GM18861 (cell line): Measurements from ENCODE around the gene DDX54.
"Not testable (repeated sequence)": the region's sequence is repeated elsewhere in the genome, so short reads cannot be mapped to it uniquely, and the experiment has no call there.

Experiments
- ATAC-seq: cut with Tn5 transposase; IDR thresholded peaks from one replicate; pipeline ENCODE4 v1.9.1; 2021; ENCODE audit not compliant: unreplicated experiment

Gene DDX54

DNA sequence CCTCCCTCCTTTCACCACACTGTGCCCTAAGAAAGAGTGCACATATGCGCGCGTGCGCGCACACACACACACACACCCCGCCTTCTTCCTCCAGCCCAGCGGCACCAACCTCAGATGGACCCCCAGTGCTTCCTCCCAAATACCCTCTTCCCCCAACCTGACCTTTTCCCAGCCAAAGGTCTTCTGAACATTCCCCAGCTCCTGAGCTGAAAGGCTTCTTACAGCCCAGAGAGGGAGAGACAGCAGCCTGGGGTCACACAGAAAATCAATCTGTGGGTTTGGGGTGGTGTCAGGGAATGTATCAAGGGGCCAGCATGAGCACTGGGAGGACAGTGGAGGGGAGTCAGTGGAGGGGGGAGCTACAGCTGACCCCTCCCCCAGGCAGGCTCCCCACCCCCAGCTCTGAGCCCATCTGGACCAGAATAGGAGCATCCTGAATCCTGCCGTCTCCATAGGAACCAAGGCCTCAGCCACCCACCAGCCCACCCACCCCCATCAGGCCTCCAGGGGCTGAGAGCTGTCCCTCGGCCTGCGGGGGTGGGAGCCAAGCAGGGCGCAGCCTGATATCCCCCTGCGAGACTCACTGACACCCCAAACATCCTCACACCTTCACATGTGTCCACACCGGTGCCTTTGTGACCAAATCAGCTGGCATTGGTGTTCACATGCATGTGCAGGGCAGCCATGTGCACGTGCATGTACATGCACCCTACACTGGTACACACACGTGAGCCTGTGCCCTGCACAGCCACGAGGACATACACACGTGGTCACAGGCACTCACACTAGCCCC, 55.4 kb downstream of the DDX54 start:
- no peak for ATAC-seq

DNA sequence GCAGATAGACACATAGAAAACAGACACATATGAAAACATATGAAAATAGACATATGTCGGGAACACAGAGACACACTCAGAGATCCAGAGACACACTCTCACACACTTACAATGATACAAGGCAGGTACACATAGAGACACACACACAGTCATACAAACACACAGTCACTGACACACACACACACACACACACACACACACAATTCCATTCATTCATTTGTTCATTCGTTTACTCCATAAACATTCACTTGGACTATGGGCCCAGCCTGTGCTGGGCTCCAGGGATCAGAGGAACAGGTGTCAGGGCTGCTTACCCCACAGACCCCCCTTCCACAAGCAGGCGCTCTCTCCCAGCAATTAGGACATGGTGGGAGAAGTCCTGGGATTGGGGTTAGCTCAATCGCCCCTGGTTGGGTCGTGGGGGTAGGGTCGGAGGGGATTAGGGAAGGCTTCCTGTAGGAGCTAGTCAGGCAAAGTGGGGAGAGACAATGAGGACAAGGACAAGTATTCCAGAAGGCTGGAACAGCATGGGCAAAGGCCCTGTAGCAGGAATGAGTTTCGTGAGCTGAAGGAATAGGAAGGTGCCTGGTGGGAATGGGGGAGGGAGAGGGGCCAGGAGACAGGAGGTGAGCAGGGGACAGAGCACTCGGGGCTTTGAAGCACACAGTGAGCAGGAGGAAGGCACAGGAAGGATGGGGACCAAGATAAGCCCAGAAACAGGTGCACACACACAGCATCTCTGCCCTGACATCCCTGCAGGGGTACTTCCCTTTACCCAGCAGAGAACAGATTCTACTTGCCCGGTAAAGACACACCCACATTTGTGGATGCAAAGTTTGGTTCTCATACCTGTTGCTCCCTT, 56.2 kb downstream of the DDX54 start:
- no peak for ATAC-seq

DNA sequence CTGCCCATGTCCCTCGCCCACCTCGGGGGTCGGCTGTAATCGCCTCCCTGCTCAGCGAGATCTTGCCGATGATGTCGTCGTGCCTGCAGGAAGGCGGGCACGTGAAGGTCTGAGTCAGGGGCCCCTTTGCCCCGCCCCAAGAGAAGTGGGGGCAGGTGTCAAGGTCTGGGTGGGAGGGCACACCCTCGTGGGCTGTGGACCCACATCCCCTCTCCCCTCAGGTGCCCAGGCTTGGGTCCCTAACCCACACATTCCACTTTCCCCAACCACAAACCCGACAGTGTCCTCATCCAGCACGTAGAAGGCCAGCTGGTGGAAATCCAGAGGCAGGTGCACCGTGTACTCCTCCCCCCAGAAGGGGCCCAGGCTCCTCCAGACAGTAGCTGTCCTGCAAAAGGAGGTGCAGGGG, 57.5 kb downstream of the DDX54 start:
- no peak for ATAC-seq

DNA sequence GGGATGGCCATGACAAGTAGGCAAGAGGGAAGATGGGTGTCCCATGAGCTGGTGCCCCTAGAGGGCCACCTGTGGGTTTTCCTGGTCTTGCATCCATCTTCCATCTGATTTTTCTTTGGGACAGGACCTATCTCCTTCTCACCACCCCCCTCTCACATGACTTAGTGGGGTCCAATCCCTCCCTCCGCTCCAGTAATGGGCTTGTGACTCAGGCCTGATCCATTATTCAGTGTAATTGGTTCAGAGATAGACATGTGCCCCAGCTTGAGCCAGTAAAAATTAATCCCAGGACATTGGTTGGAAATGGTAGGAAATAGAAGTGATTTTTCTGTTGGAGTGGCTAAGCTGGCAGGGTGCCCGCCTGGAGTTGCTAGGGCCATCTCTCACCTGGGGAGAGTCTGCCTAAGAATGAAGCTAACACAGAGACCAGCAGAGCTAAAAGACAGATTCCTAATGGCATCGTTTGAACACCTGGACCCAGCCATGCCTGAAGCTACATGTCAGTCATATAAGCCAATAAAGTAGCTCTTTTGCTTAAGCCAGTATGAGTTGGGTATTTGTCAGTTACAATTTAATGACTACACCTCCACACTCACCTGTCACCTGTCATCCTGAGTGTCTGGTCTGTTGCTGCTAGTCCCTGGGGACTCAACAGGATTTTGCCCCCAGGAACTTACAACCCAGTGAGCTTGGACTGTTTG, 64.5 kb downstream of the DDX54 start:
- ATAC-seq, result no peak

DNA sequence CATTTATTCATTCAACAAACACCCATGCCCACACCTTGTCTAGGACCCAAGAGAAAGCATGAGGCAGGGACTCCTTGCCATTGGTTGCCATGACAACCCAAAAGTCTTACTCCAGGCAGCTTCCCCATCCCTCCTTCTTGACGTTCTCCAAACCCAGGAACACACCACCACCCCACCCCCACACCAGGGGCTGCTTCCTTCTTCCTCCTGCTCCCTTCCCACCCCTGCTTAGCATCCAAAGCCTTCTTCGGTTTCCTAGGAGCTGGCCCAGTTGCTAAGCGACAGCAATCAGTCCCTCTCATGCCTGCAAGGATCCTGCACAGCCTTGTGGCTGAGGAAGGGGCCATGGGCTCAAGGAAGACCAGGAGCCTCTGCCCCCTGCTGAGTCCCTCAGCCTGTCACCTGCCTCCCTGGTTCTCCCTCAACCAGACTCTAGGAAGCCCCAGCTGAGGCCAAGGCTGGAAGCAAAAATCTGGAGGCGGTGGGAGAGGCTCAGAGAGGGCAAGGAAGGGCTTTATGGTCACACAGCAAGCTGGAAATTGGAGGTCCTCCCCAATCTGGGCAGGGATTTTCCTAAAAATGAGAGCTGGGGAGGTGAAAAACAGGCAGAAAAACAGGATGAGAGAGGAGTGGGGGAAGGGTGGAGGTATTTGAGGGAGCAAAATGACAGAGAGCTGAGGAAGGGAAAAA, 65.2 kb downstream of the DDX54 start:
- no peak for ATAC-seq

DNA sequence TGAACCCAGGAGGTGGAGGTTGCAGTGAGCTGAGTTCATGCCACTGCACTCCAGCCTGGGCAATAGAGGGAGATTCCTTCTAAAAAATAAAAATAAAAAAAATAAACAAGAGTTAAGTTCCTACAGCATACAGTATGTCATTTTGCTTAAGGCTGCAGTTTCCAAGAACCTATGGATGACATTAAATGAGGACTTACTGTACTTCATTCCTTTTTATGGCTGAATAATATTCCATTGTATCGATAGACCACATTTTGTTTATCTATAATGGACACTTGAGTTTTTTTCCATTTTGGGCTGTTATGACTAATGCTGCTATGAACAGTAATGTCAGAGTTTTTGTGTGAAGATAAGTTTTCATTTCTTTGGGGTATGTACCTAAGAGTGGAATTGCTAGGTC, 67.1 kb downstream of the DDX54 start:
- no peak for ATAC-seq

DNA sequence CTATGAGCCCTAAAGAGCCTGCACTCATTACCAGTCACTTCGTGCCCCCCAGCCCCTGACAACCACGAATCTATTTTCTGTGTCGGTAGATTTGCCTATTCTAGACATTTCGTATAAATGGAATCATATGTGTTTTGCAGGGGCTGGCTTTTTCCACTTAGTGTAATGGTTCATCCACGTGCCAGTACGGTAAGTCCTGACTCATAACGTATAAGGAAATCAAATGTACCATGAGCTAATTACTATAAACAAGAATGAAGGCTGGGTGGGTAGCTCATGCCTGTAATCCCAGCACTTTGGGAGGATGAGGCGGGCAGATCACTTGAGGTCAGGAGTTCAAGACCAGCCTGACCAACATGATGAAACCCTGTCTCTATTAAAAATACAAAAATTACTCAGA, 67.6 kb downstream of the DDX54 start:
- not testable (repeated sequence) for ATAC-seq

DNA sequence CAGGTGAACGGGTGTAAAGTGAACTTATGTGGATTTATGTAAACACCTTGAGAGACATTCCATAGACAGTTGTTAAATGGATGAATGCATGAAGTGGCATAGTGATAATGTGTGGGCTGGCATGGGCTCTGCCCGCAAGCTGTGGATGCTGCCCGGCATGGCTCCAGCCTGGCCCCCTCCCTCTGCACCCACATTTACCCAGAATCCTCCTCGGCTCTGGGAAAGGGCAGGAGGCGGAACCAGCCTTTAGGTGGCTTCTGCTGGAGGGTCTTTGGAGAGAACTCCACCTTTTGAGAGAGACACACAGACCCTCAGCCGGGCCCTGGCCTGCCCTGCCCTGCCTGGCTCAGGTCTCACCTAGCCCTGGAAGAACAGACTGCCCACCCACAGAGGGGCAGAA, 68.4 kb downstream of the DDX54 start:
- no peak for ATAC-seq

DNA sequence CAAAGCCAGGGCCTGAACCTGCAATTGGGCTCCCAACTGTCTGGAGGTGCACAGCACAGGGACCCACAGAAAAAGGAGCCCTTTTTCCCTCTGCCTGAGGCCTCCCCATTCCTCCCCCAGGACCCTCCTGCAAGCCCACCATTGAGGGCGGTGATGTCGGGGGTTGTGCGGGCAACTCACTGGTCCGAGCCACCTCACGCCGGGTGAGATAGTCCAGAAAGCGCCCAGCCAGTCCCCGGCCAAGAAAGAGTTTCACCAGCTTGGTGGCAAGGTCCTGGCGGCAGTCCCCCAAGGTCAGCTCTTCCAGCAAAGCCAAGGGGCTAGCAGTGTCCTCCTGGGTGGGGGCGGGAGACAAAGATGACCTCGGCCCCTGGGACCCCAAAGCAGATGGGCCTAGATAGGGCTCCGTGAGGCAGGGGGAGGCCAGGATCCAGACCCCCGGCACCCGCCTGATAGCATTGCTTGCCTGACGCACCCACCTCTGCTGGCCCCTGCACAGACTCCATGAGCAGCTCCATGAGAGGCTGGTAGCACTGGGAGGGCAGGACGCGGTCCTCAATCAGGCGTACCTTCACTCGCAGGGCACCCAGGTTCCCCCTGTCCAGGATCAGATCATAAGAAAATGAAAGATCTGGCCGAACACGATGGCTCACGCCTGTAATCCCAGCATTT, 69.7 kb downstream of the DDX54 start:
- no peak for ATAC-seq

DNA sequence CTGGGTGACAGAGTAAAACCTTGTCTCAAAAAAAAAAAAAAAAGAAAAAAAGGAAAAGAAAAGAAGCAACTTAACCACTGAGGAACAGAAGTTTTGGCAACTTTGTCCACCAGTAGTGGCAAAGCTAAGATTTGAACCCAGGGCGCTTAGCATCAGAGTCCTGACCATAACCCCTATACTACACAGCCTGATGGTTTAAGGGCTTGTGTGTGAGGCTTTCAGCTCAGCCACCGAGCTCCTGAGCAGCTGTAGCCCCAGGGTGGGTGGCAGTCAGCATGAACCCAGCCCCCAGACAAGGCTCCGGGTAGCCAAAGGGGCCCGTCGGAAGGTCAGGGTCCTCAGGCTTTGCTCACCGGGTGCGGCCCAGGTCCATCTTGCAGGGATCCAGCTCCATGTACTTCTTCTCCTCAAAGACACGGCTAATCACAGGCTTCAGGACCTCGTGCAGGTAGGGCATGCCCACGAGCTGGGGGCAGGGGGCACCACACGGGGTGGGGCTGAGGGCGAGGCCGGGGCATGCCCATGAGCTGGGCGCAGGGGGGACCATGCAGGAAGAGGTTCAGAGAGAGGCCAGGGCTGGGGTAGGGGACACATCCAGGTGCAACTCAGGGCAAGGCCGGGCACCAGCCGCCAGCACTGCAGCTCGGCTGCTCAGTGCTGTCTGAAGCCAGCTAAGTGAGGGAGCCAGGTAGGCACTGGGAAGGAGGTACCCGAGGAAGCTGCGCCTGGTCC, 70.7 kb downstream of the DDX54 start:
- no peak for ATAC-seq

DNA sequence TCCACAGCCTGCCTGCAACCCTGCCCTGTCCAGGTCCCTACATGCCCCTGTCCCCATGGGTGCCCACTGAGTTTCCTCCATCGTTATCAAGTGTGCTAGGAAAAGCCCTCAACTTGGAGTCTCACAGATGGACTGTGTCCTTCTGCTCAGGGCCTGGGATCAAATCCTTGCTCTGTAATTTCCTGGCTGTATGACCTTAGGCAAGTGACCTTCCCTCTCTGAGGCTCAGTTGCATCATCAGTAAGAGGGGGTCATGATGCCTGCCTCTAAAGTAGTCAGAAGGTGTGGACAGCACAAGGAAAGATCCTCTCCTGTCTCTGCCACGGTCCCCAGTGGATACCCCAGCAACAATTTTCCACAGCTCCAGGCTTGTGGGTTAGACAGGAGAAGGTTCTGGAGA, 71.9 kb downstream of the DDX54 start:
- ATAC-seq, result no peak

DNA sequence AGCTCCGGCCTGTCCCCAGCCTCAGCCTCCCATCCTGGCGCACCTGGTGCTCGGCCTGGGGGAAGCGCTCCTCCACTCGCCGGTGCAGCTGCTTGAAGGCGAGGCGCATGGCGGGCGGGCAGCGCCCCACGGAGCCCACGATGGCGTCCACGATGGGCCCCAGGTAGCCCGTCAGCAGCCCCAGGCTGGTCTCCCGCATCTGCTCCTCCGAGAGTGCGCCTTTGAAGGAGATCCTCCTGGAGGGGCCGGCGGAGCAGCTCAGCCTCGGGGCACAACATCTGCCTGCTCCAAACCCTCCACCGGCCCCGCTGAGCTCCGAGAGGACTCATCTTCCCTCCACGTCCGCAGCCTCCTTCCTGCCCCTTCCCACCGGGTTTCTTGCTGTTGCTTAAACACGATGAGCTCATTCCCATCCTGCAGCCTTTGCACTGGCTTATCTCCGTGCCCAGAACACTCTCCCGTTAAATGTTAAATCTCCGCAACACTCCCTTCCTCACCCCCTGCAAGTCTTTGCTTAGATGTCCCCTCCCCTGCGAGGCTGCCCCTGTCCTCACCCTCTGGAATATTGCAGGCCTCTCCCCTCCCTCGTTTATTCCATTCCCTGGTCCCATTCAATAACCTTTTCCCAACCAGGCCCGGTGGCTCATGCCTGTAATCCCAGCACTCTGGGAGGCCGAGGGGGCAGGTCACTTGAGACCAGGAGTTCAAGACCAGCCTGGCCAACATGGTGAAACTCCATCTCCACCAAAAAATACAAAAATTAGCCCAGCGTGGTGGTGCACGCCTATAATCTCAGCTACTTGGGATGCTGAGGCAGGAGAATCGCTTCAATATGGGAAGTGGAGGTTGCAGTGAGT, 73.0 kb downstream of the DDX54 start:
- ATAC-seq, result no peak

DNA sequence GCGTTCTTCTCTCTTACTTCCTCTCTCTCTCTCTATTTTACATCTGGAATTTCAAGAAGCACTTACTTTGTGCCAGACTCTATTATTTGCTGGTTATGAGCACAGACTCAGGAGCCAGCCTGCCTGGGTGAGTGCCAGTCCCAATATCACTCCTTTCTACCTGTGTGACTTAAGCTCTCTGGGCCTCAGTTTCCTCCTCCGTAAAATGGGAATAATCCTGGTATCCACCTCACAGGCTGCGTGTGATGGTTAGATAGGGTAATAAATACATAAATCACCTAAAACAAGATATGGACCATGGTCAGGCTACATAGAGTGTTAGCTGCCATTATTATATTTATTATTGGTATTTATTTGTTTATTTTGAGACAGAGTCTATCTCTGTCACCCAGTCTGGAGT, 74.0 kb downstream of the DDX54 start:
- ATAC-seq, result no peak

DNA sequence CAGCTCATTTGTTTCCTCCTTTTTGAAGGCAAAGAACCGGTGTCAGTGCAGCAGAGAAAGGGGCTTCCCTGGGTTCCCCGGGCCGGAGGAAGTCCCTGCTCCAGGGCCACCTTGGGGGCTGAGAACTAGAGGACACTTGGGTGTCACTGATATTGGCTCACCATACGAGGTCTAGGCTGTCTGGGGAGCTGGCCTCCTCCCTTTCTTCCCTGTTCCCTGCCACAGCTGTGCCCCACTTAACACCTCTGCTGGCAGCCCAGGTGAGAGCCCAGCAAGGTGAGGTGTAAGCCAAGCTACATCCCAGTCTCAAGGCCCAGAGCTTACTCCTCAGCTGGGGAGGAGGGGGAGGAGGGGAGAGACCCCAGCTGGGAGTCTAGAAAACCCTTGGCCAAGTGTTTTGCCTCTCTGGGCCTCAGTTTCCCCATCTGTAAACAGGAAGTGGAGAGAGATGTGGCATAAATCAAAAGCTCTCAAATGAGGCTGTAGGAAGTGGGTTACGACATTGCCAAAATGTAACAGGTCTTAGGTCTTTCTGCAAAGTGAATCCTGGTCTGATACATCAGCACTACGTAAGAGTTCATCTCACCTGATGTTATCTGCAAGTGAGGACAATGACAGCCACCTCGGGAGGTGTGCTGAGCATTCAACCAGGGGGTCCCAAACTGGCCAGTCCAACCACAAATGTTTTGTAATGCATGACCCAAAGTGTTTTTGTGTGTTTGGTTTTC, 75.2 kb downstream of the DDX54 start:
- ATAC-seq, result no peak

DNA sequence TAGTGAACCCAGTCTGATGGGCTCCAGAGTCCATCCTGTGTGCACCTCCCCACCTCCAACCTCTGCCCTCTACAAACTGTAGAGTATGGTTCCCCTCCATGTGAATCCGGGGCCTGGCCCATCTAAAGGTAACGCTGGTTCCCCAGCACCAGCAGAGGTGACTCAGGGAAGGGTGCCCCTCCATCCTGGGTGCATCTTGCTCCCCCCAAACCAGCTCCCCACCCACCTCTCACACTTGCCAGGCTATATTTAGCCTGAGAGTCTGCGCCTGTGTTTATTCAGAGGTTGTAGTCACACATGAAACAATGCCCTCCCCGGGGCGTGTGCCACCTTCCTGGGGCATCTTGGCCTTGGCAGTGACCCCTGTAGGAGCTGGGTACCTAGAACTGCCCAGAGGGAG, 75.9 kb downstream of the DDX54 start:
- ATAC-seq, result no peak

DNA sequence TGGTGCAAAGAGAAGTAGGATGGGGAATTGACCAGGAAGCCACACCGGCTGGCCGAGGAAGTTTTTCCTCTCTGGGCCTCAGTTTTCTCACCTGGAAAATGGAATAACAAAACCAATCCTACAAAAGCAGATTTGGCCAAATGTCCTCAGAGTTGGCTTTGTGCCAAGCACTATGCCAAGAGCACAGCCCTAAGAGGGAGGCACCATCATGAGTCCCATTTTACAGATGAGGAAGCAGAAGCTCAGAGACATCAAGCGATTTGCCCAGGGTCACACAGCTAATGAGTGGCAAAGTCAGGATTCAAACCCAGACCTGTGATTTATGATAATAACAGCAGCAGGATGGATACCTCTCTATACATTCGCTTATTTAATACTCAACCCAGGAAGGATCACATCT, 77.0 kb downstream of the DDX54 start:
- ATAC-seq, result no peak
